ENCODE data around the gene HES3.

- no peak for TF ChIP-seq PKNOX1 (IDR thresholded peaks at IDR 0.05)
- no peak for TF ChIP-seq BRCA1 (IDR thresholded peaks at IDR 0.05; ENCODE audit: low read depth, low read length)
- no peak for TF ChIP-seq CTCF (IDR thresholded peaks at IDR 0.05 in 2 of 3, conservative IDR thresholded peaks at IDR 0.05 in 1 of 3; ENCODE audit: control insufficient read depth in 2 of 3, extremely low read depth in 1 of 3, insufficient read depth in 1 of 3, low read depth in 3 of 3, low read length in 3 of 3)
- no peak for TF ChIP-seq KDM1A (IDR thresholded peaks at IDR 0.05; ENCODE audit: borderline replicate concordance)
- TF ChIP-seq EGR1 (IDR thresholded peaks at IDR 0.05; ENCODE audit: borderline replicate concordance in 1 of 2, low read depth in 2 of 2, low read length in 2 of 2) = peak in 1 of 2 experiments; percentile 70; a peak in 2 of 3 replicates
- no peak for TF ChIP-seq EZH2 (IDR thresholded peaks at IDR 0.05; ENCODE audit: borderline replicate concordance, control insufficient read depth, low read depth, low read length)
- no peak for TF ChIP-seq CEBPB (IDR thresholded peaks at IDR 0.05; ENCODE audit: borderline replicate concordance in 1 of 2, low read depth in 2 of 2, low read length in 2 of 2)
- TF ChIP-seq TAF1 (IDR thresholded peaks at IDR 0.05; ENCODE audit: borderline replicate concordance, low read depth, low read length) = no peak
Observed at GRCh38 chr1:6245869-6246496, 2.0 kb downstream of the HES3 start.

Data from GM12878 (cell line).